Osteocyte (in vitro differentiated cells): ENCODE results near the gene ADAMTS12. TPM values are rescaled to one million over a fixed set of nuclear protein-coding genes. Genes with fewer than 3 reads are reported as not detected.

Experiments
- DNase-seq: peaks from one replicate; pipeline ENCODE4 v3.0.0; 2021; ENCODE audit warnings: mixed read lengths; ENCODE audit not compliant: unreplicated experiment; ENCODE audit errors: extremely low spot score
- H3K27ac Mint-ChIP-seq: one replicate; pipeline ENCODE4 v1.8.0; 2021; ENCODE audit warnings: mild to moderate bottlenecking, mixed read lengths; ENCODE audit not compliant: unreplicated experiment
- H3K27me3 Mint-ChIP-seq: one replicate; pipeline ENCODE4 v1.8.0; 2021; ENCODE audit warnings: mixed read lengths; ENCODE audit not compliant: unreplicated experiment
- H3K36me3 Mint-ChIP-seq: one replicate; pipeline ENCODE4 v1.8.0; 2021; ENCODE audit warnings: mixed read lengths; ENCODE audit not compliant: unreplicated experiment
- H3K4me1 Mint-ChIP-seq: one replicate; pipeline ENCODE4 v1.8.0; 2021; ENCODE audit warnings: mixed read lengths; ENCODE audit not compliant: unreplicated experiment
- H3K4me3 Mint-ChIP-seq: one replicate; pipeline ENCODE4 v1.8.0; 2021; ENCODE audit warnings: mild to moderate bottlenecking, moderate library complexity, mixed read lengths; ENCODE audit not compliant: unreplicated experiment
- H3K9me3 Mint-ChIP-seq: one replicate; pipeline ENCODE4 v1.8.0; 2021; ENCODE audit warnings: mixed read lengths; ENCODE audit not compliant: unreplicated experiment
- long read RNA-seq: library from polyadenylated mRNA; unstranded; transcript quantifications from one replicate; pipeline ENCODE4 v2.0.0, GENCODE V29; 2021
- total RNA-seq: library from RNA; stranded (reverse); gene quantifications from 2 replicates; pipeline ENCODE4 v1.2.1, GENCODE V29; 2021
- TF ChIP-seq, protein P1 (sequence below): fragments of 200-600 bp; sonication (generic); IDR thresholded peaks from 2 replicates; pipeline ENCODE4 v1.5.0; 2021; ENCODE audit warnings: antibody characterized with exemption, mild to moderate bottlenecking, moderate library complexity

ADAMTS12 gene, protein sequence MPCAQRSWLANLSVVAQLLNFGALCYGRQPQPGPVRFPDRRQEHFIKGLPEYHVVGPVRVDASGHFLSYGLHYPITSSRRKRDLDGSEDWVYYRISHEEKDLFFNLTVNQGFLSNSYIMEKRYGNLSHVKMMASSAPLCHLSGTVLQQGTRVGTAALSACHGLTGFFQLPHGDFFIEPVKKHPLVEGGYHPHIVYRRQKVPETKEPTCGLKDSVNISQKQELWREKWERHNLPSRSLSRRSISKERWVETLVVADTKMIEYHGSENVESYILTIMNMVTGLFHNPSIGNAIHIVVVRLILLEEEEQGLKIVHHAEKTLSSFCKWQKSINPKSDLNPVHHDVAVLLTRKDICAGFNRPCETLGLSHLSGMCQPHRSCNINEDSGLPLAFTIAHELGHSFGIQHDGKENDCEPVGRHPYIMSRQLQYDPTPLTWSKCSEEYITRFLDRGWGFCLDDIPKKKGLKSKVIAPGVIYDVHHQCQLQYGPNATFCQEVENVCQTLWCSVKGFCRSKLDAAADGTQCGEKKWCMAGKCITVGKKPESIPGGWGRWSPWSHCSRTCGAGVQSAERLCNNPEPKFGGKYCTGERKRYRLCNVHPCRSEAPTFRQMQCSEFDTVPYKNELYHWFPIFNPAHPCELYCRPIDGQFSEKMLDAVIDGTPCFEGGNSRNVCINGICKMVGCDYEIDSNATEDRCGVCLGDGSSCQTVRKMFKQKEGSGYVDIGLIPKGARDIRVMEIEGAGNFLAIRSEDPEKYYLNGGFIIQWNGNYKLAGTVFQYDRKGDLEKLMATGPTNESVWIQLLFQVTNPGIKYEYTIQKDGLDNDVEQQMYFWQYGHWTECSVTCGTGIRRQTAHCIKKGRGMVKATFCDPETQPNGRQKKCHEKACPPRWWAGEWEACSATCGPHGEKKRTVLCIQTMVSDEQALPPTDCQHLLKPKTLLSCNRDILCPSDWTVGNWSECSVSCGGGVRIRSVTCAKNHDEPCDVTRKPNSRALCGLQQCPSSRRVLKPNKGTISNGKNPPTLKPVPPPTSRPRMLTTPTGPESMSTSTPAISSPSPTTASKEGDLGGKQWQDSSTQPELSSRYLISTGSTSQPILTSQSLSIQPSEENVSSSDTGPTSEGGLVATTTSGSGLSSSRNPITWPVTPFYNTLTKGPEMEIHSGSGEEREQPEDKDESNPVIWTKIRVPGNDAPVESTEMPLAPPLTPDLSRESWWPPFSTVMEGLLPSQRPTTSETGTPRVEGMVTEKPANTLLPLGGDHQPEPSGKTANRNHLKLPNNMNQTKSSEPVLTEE (N-terminal part only)
- 13.9 and 15.5 TPM in 2 replicates for total RNA-seq
- long read RNA-seq, partial matches to known transcripts = 16 of 29 reads
- long read RNA-seq, other reads (novel, unspliced or antisense) = 12 of 29 reads

DNA sequence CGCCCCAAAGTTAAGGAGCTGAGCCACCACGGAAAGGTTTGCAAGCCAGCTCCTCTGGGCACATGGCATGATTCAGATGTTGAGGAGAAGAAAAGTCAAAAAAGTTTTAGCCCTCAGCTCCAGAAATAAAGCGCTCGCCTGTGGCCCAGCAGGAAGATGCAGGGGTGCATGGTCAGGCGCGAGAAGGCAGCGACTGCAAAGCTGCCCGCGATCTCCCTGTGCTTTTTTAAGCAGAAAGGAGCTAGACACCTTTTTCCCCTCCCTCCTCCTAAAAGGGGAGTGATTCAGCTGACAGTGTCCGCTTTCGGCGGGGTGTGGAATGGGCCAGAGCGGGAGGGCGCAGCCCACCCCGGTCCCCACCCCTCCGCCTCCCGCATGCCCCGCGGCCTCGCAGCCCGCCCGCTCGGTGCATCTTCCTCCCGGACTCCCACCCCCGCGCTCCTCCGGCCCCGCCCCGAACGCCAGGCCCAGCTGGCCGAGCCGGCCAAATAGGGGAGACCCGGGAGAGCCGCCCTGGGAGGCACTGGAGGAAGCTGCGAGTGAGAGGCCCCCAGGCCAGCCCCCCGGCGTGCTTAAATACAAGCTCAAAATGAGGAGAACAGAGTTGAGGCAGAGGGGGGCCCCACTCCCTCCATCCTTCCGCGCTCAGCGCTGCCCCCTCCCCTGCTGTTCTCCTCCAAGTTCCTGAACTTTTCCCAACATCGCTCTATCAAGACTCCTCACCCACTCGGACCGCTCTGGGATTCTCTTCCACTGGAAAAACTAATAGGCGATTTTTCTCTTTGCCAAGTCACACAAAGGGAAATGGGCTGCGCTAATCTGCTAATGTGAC lies at the start of gene ADAMTS12:
TSS of gene ADAMTS12 (minus strand) at position 203 of the 832 bp plus-strand sequence. CDS start at position 69, 134 bp downstream.
- Mint-ChIP-seq H3K4me3 (peak within 1 kb of the TSS; percentile 74), H3K9me3 (no peaks in the 10 kb centered on the region), H3K27me3 (no peaks in the 10 kb centered on the region), H3K36me3 (no peaks in the 10 kb centered on the region), H3K27ac (peak within 1 kb of the TSS; percentile 83), H3K4me1 (peaks cover 52% of the 10 kb centered on the region)
- peak; percentile 86 for DNase-seq
- TF ChIP-seq, protein P1, sequence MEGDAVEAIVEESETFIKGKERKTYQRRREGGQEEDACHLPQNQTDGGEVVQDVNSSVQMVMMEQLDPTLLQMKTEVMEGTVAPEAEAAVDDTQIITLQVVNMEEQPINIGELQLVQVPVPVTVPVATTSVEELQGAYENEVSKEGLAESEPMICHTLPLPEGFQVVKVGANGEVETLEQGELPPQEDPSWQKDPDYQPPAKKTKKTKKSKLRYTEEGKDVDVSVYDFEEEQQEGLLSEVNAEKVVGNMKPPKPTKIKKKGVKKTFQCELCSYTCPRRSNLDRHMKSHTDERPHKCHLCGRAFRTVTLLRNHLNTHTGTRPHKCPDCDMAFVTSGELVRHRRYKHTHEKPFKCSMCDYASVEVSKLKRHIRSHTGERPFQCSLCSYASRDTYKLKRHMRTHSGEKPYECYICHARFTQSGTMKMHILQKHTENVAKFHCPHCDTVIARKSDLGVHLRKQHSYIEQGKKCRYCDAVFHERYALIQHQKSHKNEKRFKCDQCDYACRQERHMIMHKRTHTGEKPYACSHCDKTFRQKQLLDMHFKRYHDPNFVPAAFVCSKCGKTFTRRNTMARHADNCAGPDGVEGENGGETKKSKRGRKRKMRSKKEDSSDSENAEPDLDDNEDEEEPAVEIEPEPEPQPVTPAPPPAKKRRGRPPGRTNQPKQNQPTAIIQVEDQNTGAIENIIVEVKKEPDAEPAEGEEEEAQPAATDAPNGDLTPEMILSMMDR = no peak

DNA sequence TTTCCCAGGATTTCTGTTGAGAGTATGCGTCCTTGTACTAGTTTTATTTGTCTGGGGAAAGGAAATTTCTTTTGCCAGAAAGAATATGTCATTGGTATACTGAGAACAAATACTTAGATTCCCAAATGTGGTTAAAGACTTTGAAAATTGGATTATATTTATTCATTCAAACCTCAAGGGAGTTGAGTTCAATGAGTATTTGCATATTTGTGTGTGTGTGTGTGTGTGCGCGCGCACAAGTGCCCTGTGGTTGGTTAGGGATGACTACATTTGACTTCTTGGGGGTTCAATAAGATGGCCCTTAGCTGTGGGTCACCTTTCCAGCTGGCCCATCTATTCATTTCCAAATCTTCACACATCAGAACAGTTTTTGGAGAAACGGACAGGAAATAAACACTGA lies 49.3 kb upstream of the ADAMTS12 start:
- H3K4me1 Mint-ChIP-seq = peaks cover 1% of the 10 kb centered on the region
- H3K36me3 Mint-ChIP-seq = no peaks in the 10 kb centered on the region
- H3K27me3 Mint-ChIP-seq = peaks cover 42% of the 10 kb centered on the region
- H3K27ac Mint-ChIP-seq = no peak overlapping the region
- TF ChIP-seq, protein P1 = no peak
- no peaks in the 10 kb centered on the region for H3K9me3 Mint-ChIP-seq
- H3K4me3 Mint-ChIP-seq = no peak overlapping the region
- no peak for DNase-seq

DNA sequence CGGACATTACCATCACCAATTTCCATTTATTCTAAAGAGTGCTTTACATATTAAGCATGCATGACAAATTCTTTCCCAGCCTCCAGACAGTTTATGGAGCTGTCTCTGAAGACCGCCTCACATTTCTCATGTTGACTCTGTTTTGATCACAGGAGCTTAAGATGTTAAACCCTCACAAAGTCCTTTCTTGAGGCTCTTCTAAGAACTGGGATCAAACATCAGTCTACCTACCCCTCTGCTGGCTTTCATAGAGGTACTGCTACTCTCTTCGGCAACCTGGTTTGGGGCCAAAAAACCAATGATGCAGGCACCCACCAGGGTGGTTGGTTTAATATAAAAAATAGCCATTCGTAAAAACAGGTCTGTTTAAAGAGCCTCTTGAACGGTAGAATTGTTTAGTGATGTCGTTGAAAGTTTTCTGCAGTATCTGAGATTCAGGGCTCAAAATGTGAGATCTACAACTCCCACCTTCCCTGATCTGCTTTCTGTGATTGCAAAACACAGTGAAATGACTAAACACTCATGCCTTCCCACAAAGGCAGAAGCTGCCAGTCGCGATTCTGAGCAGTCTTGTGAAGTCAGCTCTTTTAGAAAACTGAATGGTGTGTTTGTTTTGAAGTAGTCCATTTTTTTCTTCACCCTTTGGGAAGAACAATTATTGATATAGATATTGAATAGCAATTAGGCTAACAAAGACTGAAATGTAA lies 47.9 kb upstream of the ADAMTS12 start:
- Mint-ChIP-seq H3K4me1 (peaks cover 8% of the 10 kb centered on the region), H3K4me3 (no peak overlapping the region), H3K36me3 (no peaks in the 10 kb centered on the region), H3K27me3 (peaks cover 34% of the 10 kb centered on the region), H3K9me3 (no peaks in the 10 kb centered on the region), H3K27ac (no peak overlapping the region)
- DNase-seq = no peak
- TF ChIP-seq, protein P1 = no peak

- Mint-ChIP-seq H3K27me3 (peaks cover 34% of the 10 kb centered on the region), H3K9me3 (no peaks in the 10 kb centered on the region), H3K4me1 (peaks cover 8% of the 10 kb centered on the region), H3K27ac (no peak overlapping the region), H3K36me3 (no peaks in the 10 kb centered on the region), H3K4me3 (no peak overlapping the region)
- DNase-seq = no peak
- TF ChIP-seq, protein P1 = no peak
Observed at GRCh38 chr5:33938881-33939280, 47.1 kb upstream of the ADAMTS12 start.
